Retina (tissue), 1 donor: ENCODE data around the gene GOLGA6C.
"Not testable (repeated sequence)": the region's sequence is repeated elsewhere in the genome, so short reads cannot be mapped to it uniquely, and the experiment has no call there.

Experiments used
- DNase-seq: peaks from one replicate; pipeline ENCODE4 v3.0.0-alpha.2; 2016

GOLGA6C gene

GRCh38 chr15:75258034-75258433 lies at the start of gene GOLGA6C:
GOLGA6C (plus strand) TSS chr15:75258334; CDS start chr15:75258599, 265 bp downstream.
- not testable (repeated sequence) for DNase-seq

- DNase-seq = no peak
These were observed 49.4 kb upstream of the GOLGA6C start for GRCh38 chr15:75208501-75209288.

GRCh38 chr15:75209289-75209676 lies 48.9 kb upstream of the GOLGA6C start:
- DNase-seq = no peak

- DNase-seq = no peak
These were observed 47.3 kb upstream of the GOLGA6C start for GRCh38 chr15:75210811-75211230.

- no peak for DNase-seq
These were observed 46.5 kb upstream of the GOLGA6C start for GRCh38 chr15:75211436-75212199.

GRCh38 chr15:75212200-75212858 lies 45.8 kb upstream of the GOLGA6C start:
- no peak for DNase-seq

GRCh38 chr15:75213212-75213767 lies 44.8 kb upstream of the GOLGA6C start:
- DNase-seq = no peak

- DNase-seq = no peak
These were observed 44.3 kb upstream of the GOLGA6C start for GRCh38 chr15:75213768-75214221.

GRCh38 chr15:75214293-75215096 lies 43.6 kb upstream of the GOLGA6C start:
- no peak for DNase-seq

GRCh38 chr15:75215107-75216004 lies 42.8 kb upstream of the GOLGA6C start:
- no peak for DNase-seq

- no peak for DNase-seq
These were observed 41.1 kb upstream of the GOLGA6C start for GRCh38 chr15:75217012-75217411.

GRCh38 chr15:75217574-75217973 lies 40.6 kb upstream of the GOLGA6C start:
- not testable (repeated sequence) for DNase-seq

- not testable (repeated sequence) for DNase-seq
These were observed 38.6 kb upstream of the GOLGA6C start for GRCh38 chr15:75219507-75219929.

- no peak for DNase-seq
These were observed 34.4 kb upstream of the GOLGA6C start for GRCh38 chr15:75223688-75224087.

GRCh38 chr15:75224281-75224680 lies 33.9 kb upstream of the GOLGA6C start:
- no peak for DNase-seq

GRCh38 chr15:75225102-75225836 lies 32.9 kb upstream of the GOLGA6C start:
- DNase-seq = not testable (repeated sequence)

- no peak for DNase-seq
These were observed 32.0 kb upstream of the GOLGA6C start for GRCh38 chr15:75225951-75226732.

GRCh38 chr15:75227112-75227511 lies 31.0 kb upstream of the GOLGA6C start:
- DNase-seq = not testable (repeated sequence)

GRCh38 chr15:75227663-75228280 lies 30.4 kb upstream of the GOLGA6C start:
- no peak for DNase-seq
